Stomach (tissue), 9 donors: ENCODE data around the gene AK9. TPM values are rescaled to one million over a fixed set of nuclear protein-coding genes. Genes with fewer than 3 reads are reported as not detected.
"Not testable (repeated sequence)": the region's sequence is repeated elsewhere in the genome, so short reads cannot be mapped to it uniquely, and the experiment has no call there.

Experiments used
- DNase-seq, 2 donors: peaks; one replicate each; pipeline versions ENCODE4 v3.0.0 to v3.0.0-alpha.2; 2013 to 2019
- H3K27ac ChIP-seq, 5 donors: fragments of 200-600 bp in 4 of 5; sonication (generic) in 4 of 5; one replicate each; pipeline ENCODE4 v1.5.1; 2013 to 2019; ENCODE audit warnings: mild to moderate bottlenecking in 1 of 5, moderate library complexity in 1 of 5
- H3K27me3 ChIP-seq, 3 donors: fragments of 200-600 bp; sonication (generic); one replicate each; pipeline ENCODE4 v1.5.1; 2017 to 2019; ENCODE audit warnings: mixed run types in 1 of 3
- H3K36me3 ChIP-seq, 4 donors: fragments of 200-600 bp; sonication (generic); 1 replicate in 3 of 4; 2 replicates in 1 of 4; pipeline ENCODE4 v1.5.1; 2016 to 2019
- H3K4me1 ChIP-seq, 4 donors: fragments of 200-600 bp; sonication (generic); one replicate each; pipeline ENCODE4 v1.5.1; 2016 to 2019
- H3K4me3 ChIP-seq, 4 donors: fragments of 200-600 bp; sonication (generic) in 3 of 4; one replicate each; pipeline ENCODE4 v1.5.1; 2016 to 2019; ENCODE audit warnings: mild to moderate bottlenecking in 1 of 4
- H3K9me3 ChIP-seq, 4 donors: fragments of 200-600 bp; sonication (generic); one replicate each; pipeline ENCODE4 v1.5.1; 2016 to 2019
- CTCF ChIP-seq, 7 experiments: fragments of 450-650 bp in 4 of 7; fragments of 200-600 bp in 3 of 7; sonication (generic) in 3 of 7; IDR thresholded peaks; one replicate each; pipeline ENCODE4 v1.5.1; 2016 to 2019; ENCODE audit warnings: antibody characterized with exemption in 7 of 7, control low read depth in 2 of 7, mild to moderate bottlenecking in 1 of 7
- EP300 ChIP-seq: sonication (generic); formaldehyde crosslinking; IDR thresholded peaks from one replicate; pipeline ENCODE4 v1.6.1; 2017; ENCODE audit warnings: antibody characterized with exemption
- POLR2A ChIP-seq, 4 donors: fragments of 450-650 bp; IDR thresholded peaks; one replicate each; pipeline ENCODE4 v1.6.1; 2016; ENCODE audit warnings: antibody characterized with exemption in 4 of 4, control low read depth in 2 of 4, mild to moderate bottlenecking in 1 of 4, moderate library complexity in 1 of 4
- POLR2AphosphoS5 ChIP-seq, 3 donors: sonication (generic); formaldehyde crosslinking; IDR thresholded peaks; one replicate each; pipeline ENCODE4 v1.6.1; 2016; ENCODE audit warnings: antibody characterized with exemption in 3 of 3
- WGBS, 5 donors: extraction: QIAGEN DNeasy Blood & Tissue Kit in 3 of 5; methylation state at CpG; one replicate each; pipeline versions ENCODE4 v1.1.5 to v1.1.7; 2013 to 2018; 5-methylcytosine and 5-hydroxymethylcytosine counted together
- intact Hi-C: fragments of 100-400 bp; cut with DNase I; formaldehyde crosslinking; loops from one replicate; pipeline ENCODE4 v1.15.1; 2023; ENCODE audit warnings: low total_unique reads
- polyA plus RNA-seq, 3 donors: library from polyadenylated mRNA; stranded (reverse); fragments of 200-250 nt; gene quantifications; one replicate each; pipeline ENCODE4 v1.2.3, GENCODE V29; 2013
- total RNA-seq, 5 donors: library from RNA; depleted of rRNA; stranded (reverse); fragments of >200 nt; gene quantifications; one replicate each; pipeline versions ENCODE4 v1.1.0 to v1.2.3, GENCODE V29; 2014 to 2016
- donor health status: healthy with polysubstance abuse.
- donor health status: Bipolar disorder and iron deficiency.
- donor health status: healthy.

The AK9 gene
- total and polyA plus RNA-seq, 8 donors = 3.8 to 20.3 (median 9.1) TPM

GRCh38 chr6:109521080-109521479 is 169.9 kb downstream of the AK9 start:
- intact Hi-C loops = no loop called here
- no peak for DNase-seq
- no peak overlapping the region for H3K27ac ChIP-seq
- H3K4me3 ChIP-seq = no peak overlapping the region
- H3K4me1 ChIP-seq = no peaks in the 10 kb centered on the region
- 68 to 87% (median 83%) methylated on average over 3 of the region's 3 CpGs for WGBS, 5 donors
- peaks cover 0 to 8% (median 3%) of the 10 kb centered on the region in 4 donors for H3K9me3 ChIP-seq
- H3K36me3 ChIP-seq = no peaks in the 10 kb centered on the region
- no peaks in the 10 kb centered on the region for H3K27me3 ChIP-seq
- no peak for TF ChIP-seq CTCF (IDR thresholded peaks at IDR 0.05)
- no peak for TF ChIP-seq POLR2A (IDR thresholded peaks at IDR 0.05)
- no peak for TF ChIP-seq EP300
- TF ChIP-seq POLR2AphosphoS5 (IDR thresholded peaks at IDR 0.05) = no peak

GRCh38 chr6:109519647-109520046 is 171.4 kb downstream of the AK9 start:
- H3K27me3 ChIP-seq, H3K4me3 ChIP-seq, intact Hi-C loops, H3K9me3 ChIP-seq, DNase-seq, H3K4me1 ChIP-seq, H3K36me3 ChIP-seq, H3K27ac ChIP-seq: not testable (repeated sequence)

GRCh38 chr6:109516929-109517328 is 174.1 kb downstream of the AK9 start:
- Histone ChIP-seq H3K4me3 (no peak overlapping the region), H3K9me3 (no peaks in the 10 kb centered on the region), H3K27me3 (no peaks in the 10 kb centered on the region), H3K4me1 (no peaks in the 10 kb centered on the region), H3K36me3 (no peaks in the 10 kb centered on the region), H3K27ac (no peak overlapping the region)
- no peak for TF ChIP-seq POLR2AphosphoS5 (IDR thresholded peaks at IDR 0.05)
- no peak for TF ChIP-seq CTCF (IDR thresholded peaks at IDR 0.05)
- no peak for TF ChIP-seq POLR2A (IDR thresholded peaks at IDR 0.05)
- no peak for TF ChIP-seq EP300
- 61 to 76% (median 68%) methylated on average over 2 to 3 of the region's 3 CpGs for WGBS, 5 donors
- no peak for DNase-seq
- intact Hi-C loops = no loop called here

- Histone ChIP-seq H3K9me3 (no peaks in the 10 kb centered on the region), H3K36me3 (no peaks in the 10 kb centered on the region), H3K4me1 (no peaks in the 10 kb centered on the region), H3K4me3 (no peak overlapping the region), H3K27ac (no peak overlapping the region), H3K27me3 (no peaks in the 10 kb centered on the region)
- no peak for TF ChIP-seq EP300
- no peak for TF ChIP-seq POLR2AphosphoS5 (IDR thresholded peaks at IDR 0.05)
- TF ChIP-seq POLR2A (IDR thresholded peaks at IDR 0.05) = no peak
- intact Hi-C loops = no loop called here
- 61 to 70% (median 64%) methylated on average over 6 of the region's 6 CpGs for WGBS, 5 donors
- DNase-seq = no peak
Measured at GRCh38 chr6:109515781-109516409, 175.1 kb downstream of the AK9 start.

- no peak overlapping the region for H3K27ac ChIP-seq
- WGBS, 5 donors = 84 to 89% (median 87%) methylated on average over 3 of the region's 3 CpGs
- no peak for DNase-seq
Measured at GRCh38 chr6:109514946-109515345, 176.1 kb downstream of the AK9 start.

More at GRCh38 chr6:109514946-109515345, 176.1 kb downstream of the AK9 start:
- intact Hi-C loops = no loop called here
- Histone ChIP-seq H3K9me3 (no peaks in the 10 kb centered on the region), H3K4me3 (no peak overlapping the region), H3K4me1 (no peaks in the 10 kb centered on the region), H3K27me3 (no peaks in the 10 kb centered on the region), H3K36me3 (no peaks in the 10 kb centered on the region)
- TF ChIP-seq POLR2AphosphoS5 (IDR thresholded peaks at IDR 0.05) (no peak), EP300 (no peak), POLR2A (IDR thresholded peaks at IDR 0.05) (no peak), CTCF (IDR thresholded peaks at IDR 0.05) (no peak)
